Ishikawa (cell line): ENCODE data around the gene SPOP.

Experiments
- CREB1 ChIP-seq: IDR thresholded peaks from 2 replicates; pipeline ENCODE4 v1.6.1; 2012; ENCODE audit warnings: low read depth
- EP300 ChIP-seq: IDR thresholded peaks from 2 replicates; pipeline ENCODE4 v1.6.1; 2012; ENCODE audit warnings: borderline replicate concordance
- NFIC ChIP-seq: IDR thresholded peaks from 2 replicates; pipeline ENCODE4 v1.6.1; 2012
- RAD21 ChIP-seq: IDR thresholded peaks from 2 replicates; pipeline ENCODE4 v1.6.1; 2012; ENCODE audit warnings: low read depth
- REST ChIP-seq: IDR thresholded peaks from 2 replicates; pipeline ENCODE4 v1.6.1; 2012; ENCODE audit warnings: low read depth, mild to moderate bottlenecking
- TEAD4 ChIP-seq: IDR thresholded peaks from 2 replicates; pipeline ENCODE4 v1.6.1; 2012
- USF1 ChIP-seq: IDR thresholded peaks from 2 replicates; pipeline ENCODE4 v1.6.1; 2012
- YY1 ChIP-seq: IDR thresholded peaks from 2 replicates; pipeline ENCODE4 v1.6.1; 2012; ENCODE audit warnings: low read depth
- ZBTB7A ChIP-seq: IDR thresholded peaks from 2 replicates; pipeline ENCODE4 v1.6.1; 2012; ENCODE audit warnings: low read depth
- TF ChIP-seq, protein P1 (sequence below): IDR thresholded peaks from 2 replicates; pipeline ENCODE4 v1.6.1; 2012

DNA sequence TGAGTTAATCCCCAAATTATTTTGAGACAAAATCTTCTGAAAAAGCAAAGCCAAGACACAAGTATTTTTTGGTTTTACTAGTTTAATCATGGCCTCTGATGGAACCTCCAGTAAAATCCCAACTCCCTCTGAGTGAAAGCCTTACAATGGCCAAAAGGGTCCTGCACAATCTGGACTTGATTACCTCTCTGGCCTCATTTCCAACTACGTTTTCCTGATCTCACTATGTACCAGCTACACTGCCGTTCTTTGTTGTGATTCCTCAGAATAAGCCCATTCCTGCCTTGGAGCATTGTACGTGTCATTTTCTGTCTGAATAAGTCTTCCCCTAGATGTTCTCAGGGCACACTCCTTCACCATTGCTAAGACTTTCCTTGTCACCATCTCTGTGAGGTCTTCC, 37.3 kb downstream of the SPOP start:
- TF ChIP-seq YY1, result no peak
- no peak for TF ChIP-seq REST
- TF ChIP-seq, protein P1, sequence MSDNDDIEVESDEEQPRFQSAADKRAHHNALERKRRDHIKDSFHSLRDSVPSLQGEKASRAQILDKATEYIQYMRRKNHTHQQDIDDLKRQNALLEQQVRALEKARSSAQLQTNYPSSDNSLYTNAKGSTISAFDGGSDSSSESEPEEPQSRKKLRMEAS, result no peak
- no peak for TF ChIP-seq EP300
- TF ChIP-seq USF1, result no peak
- TF ChIP-seq ZBTB7A, result no peak
- no peak for TF ChIP-seq RAD21
- no peak for TF ChIP-seq NFIC
- no peak for TF ChIP-seq TEAD4
- no peak for TF ChIP-seq CREB1
